HG02870 (cell line): Measurements from ENCODE around the gene ZBTB20.

Experiments used
- ATAC-seq: cut with Tn5 transposase; IDR thresholded peaks from one replicate; pipeline ENCODE4 v1.9.1; 2021; ENCODE audit warnings: mild to moderate bottlenecking, moderate library complexity; ENCODE audit not compliant: unreplicated experiment

ZBTB20 gene

GRCh38 chr3:114878114-114878839, 268.8 kb downstream of the ZBTB20 start:
- ATAC-seq = no peak

- ATAC-seq = no peak
These were observed 269.5 kb downstream of the ZBTB20 start for GRCh38 chr3:114877378-114878113.

GRCh38 chr3:114874522-114874971, 272.5 kb downstream of the ZBTB20 start:
- ATAC-seq = no peak

GRCh38 chr3:114873591-114873990, 273.5 kb downstream of the ZBTB20 start:
- ATAC-seq = no peak

GRCh38 chr3:114872588-114872987, 274.5 kb downstream of the ZBTB20 start:
- no peak for ATAC-seq

- no peak for ATAC-seq
These were observed 275.0 kb downstream of the ZBTB20 start for GRCh38 chr3:114872050-114872449.

GRCh38 chr3:114867835-114868503, 279.1 kb downstream of the ZBTB20 start:
- ATAC-seq = no peak

- ATAC-seq = no peak
These were observed 279.7 kb downstream of the ZBTB20 start for GRCh38 chr3:114867359-114867758.

GRCh38 chr3:114866430-114866829, 280.7 kb downstream of the ZBTB20 start:
- ATAC-seq = no peak

- no peak for ATAC-seq
These were observed 282.1 kb downstream of the ZBTB20 start for GRCh38 chr3:114864970-114865369.

- ATAC-seq = no peak
These were observed 283.2 kb downstream of the ZBTB20 start for GRCh38 chr3:114863848-114864247.

GRCh38 chr3:114861666-114862065, 285.4 kb downstream of the ZBTB20 start:
- ATAC-seq = no peak

- no peak for ATAC-seq
These were observed 286.6 kb downstream of the ZBTB20 start for GRCh38 chr3:114860531-114860930.

- ATAC-seq = no peak
These were observed 288.8 kb downstream of the ZBTB20 start for GRCh38 chr3:114858329-114858728.

- ATAC-seq = no peak
These were observed 289.8 kb downstream of the ZBTB20 start for GRCh38 chr3:114857299-114857701.

- ATAC-seq = no peak
These were observed 290.3 kb downstream of the ZBTB20 start for GRCh38 chr3:114856835-114857234.

GRCh38 chr3:114855839-114856238, 291.2 kb downstream of the ZBTB20 start:
- peak; percentile 65 for ATAC-seq

GRCh38 chr3:114852966-114853365, 294.1 kb downstream of the ZBTB20 start:
- no peak for ATAC-seq

GRCh38 chr3:114850898-114851297, 296.2 kb downstream of the ZBTB20 start:
- no peak for ATAC-seq

- no peak for ATAC-seq
These were observed 298.3 kb downstream of the ZBTB20 start for GRCh38 chr3:114848643-114849350.

GRCh38 chr3:114848082-114848481, 299.0 kb downstream of the ZBTB20 start:
- no peak for ATAC-seq
